Neural cell (in vitro differentiated cells): ENCODE data around the gene ENDOD1. TPM values are rescaled to one million over a fixed set of nuclear protein-coding genes. Genes with fewer than 3 reads are reported as not detected.

ENCODE experiments used
- H2AFZ ChIP-seq: fragments of 200-600, 300-800 bp; sonication (generic), shearing (Covaris generic); 2 replicates; pipeline ENCODE4 v1.6.0; 2014; ENCODE audit warnings: low read depth, mild to moderate bottlenecking, antibody characterized with exemption, low read length, moderate library complexity
- H3F3A ChIP-seq: fragments of 200-600 bp; shearing (Covaris generic); 2 replicates; pipeline ENCODE4 v1.6.1; 2016; ENCODE audit warnings: mild to moderate bottlenecking, moderate library complexity, mixed read lengths, antibody characterized with exemption, low read length; ENCODE audit not compliant: insufficient read depth, poor library complexity, severe bottlenecking
- H3K27ac ChIP-seq: fragments of 200-600, 300-800 bp; sonication (generic), shearing (Covaris generic); 2 replicates; pipeline ENCODE4 v1.5.1; 2014; ENCODE audit warnings: mild to moderate bottlenecking, low read length, moderate library complexity
- H3K27me3 ChIP-seq: fragments of 300-800, 200-600 bp; sonication (generic), shearing (Covaris generic); 2 replicates; pipeline ENCODE4 v1.6.0; 2014; ENCODE audit warnings: mild to moderate bottlenecking, low read depth, low read length, moderate library complexity; ENCODE audit not compliant: insufficient read depth
- H3K36me3 ChIP-seq: fragments of 300-800, 200-600 bp; sonication (generic), shearing (Covaris generic); 2 replicates; pipeline ENCODE4 v1.5.1; 2014; ENCODE audit warnings: mild to moderate bottlenecking, antibody characterized with exemption, low read length, moderate library complexity; ENCODE audit not compliant: insufficient read depth
- H3K4me2 ChIP-seq: fragments of 300-800, 200-600 bp; sonication (generic), shearing (Covaris generic); 2 replicates; pipeline ENCODE4 v1.6.0; 2014; ENCODE audit warnings: mild to moderate bottlenecking, low read length
- H3K4me3 ChIP-seq: fragments of 300-800, 200-600 bp; sonication (generic), shearing (Covaris generic); 2 replicates; pipeline ENCODE4 v1.5.1; 2014; ENCODE audit warnings: mild to moderate bottlenecking, low read length, moderate library complexity
- H3K79me2 ChIP-seq: fragments of 200-600 bp; shearing (Covaris generic); replicated peaks from 2 replicates; pipeline ENCODE4 v1.6.0; 2014; ENCODE audit warnings: mild to moderate bottlenecking, low read length, moderate library complexity; ENCODE audit not compliant: insufficient read depth
- H3K9ac ChIP-seq: fragments of 300-800, 200-600 bp; sonication (generic), shearing (Covaris generic); 2 replicates; pipeline ENCODE4 v1.6.1; 2016; ENCODE audit warnings: mild to moderate bottlenecking, low read length, mixed read lengths
- H3K9me2 ChIP-seq: fragments of 200-600 bp; shearing (Covaris generic); 2 replicates; pipeline ENCODE4 v1.6.1; 2016; ENCODE audit warnings: mild to moderate bottlenecking, low read length, mixed read lengths; ENCODE audit not compliant: insufficient read depth
- H3K9me3 ChIP-seq: fragments of 200-600, 300-800 bp; sonication (generic), shearing (Covaris generic); 2 replicates; pipeline ENCODE4 v1.6.1; 2016; ENCODE audit warnings: mild to moderate bottlenecking, mixed run types, low read length, moderate library complexity, mixed read lengths
- H4K20me1 ChIP-seq: fragments of 200-600 bp; shearing (Covaris generic); 2 replicates; pipeline ENCODE4 v1.6.1; 2016; ENCODE audit warnings: mild to moderate bottlenecking, mixed run types; ENCODE audit not compliant: insufficient read depth
- EP300 ChIP-seq: fragments of 450-650 bp; conservative IDR thresholded peaks from 2 replicates; pipeline ENCODE4 v1.6.1; 2014; ENCODE audit warnings: antibody characterized with exemption, mild to moderate bottlenecking, moderate library complexity; ENCODE audit not compliant: poor library complexity, severe bottlenecking
- EZH2 ChIP-seq: fragments of 200-600, 300-800 bp; shearing (Covaris generic), sonication (generic); IDR thresholded peaks from 2 replicates; pipeline ENCODE4 v1.6.1; 2014; ENCODE audit warnings: antibody characterized with exemption, low read length, borderline replicate concordance, mild to moderate bottlenecking; ENCODE audit not compliant: insufficient read depth, poor library complexity, severe bottlenecking
- MXI1 ChIP-seq: fragments of 450-650 bp; conservative IDR thresholded peaks from 2 replicates; pipeline ENCODE4 v1.6.1; 2014; ENCODE audit warnings: antibody characterized with exemption, mild to moderate bottlenecking; ENCODE audit not compliant: poor library complexity, severe bottlenecking
- POLR2AphosphoS5 ChIP-seq: IDR thresholded peaks from 2 replicates; pipeline ENCODE4 v1.6.1; 2012
- RAD21 ChIP-seq: fragments of 450-650 bp; conservative IDR thresholded peaks from 2 replicates; pipeline ENCODE4 v1.6.1; 2014; ENCODE audit warnings: antibody characterized with exemption, mild to moderate bottlenecking, moderate library complexity
- SMC3 ChIP-seq: fragments of 450-650 bp; conservative IDR thresholded peaks from 2 replicates; pipeline ENCODE4 v1.6.1; 2014; ENCODE audit warnings: antibody characterized with exemption, mild to moderate bottlenecking, moderate library complexity; ENCODE audit not compliant: poor library complexity
- TAF1 ChIP-seq: IDR thresholded peaks from 2 replicates; pipeline ENCODE4 v1.6.1; 2012; ENCODE audit warnings: low read depth
- polyA plus RNA-seq: library from polyadenylated mRNA; depleted of rRNA; stranded (reverse); fragments of >200 nt; gene quantifications from 2 replicates; pipeline ENCODE4 v1.2.3, GENCODE V29; 2014
- TF ChIP-seq, protein P1 (sequence below): fragments of 450-650 bp; IDR thresholded peaks from 2 replicates; pipeline ENCODE4 v1.5.1; 2014; ENCODE audit warnings: antibody characterized with exemption, mild to moderate bottlenecking, moderate library complexity; ENCODE audit not compliant: poor library complexity, severe bottlenecking
- TF ChIP-seq, protein P2 (sequence below): IDR thresholded peaks from 2 replicates; pipeline ENCODE4 v1.6.1; 2012; ENCODE audit warnings: borderline replicate concordance

Gene ENDOD1
- polyA plus RNA-seq, 1 donor from 2014 or later: 4.9 TPM

DNA sequence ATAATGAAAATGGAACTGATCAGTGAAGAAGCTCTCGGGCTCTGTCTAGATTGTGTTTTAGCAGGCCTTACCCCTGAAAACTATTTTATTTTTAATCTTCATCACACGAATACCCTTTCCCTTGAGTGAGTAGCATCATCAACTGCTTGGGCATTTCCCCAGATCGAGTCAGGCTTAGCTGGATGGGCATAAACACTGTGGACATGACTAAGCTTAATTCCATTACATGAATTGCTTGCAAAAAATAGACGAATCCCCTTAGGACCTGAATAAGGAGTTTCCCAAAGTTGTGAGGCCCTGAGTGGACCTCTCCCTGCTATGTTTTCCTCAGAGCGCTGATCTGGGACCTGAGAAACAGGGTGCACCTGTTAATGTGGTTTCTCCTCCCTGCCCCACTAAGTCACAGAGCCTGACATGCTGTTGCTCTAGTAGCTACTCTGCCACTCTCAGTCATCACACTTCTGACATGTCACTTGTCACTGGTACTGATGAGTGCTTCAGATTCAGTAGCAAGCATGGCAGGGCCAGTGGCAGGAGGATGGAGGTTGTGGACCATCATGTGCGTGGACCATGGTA lies 53.5 kb downstream of the ENDOD1 start:
- Histone ChIP-seq H3K9me3 (no peaks in the 10 kb centered on the region), H3K79me2 (no peaks in the 10 kb centered on the region), H3K27ac (no peak overlapping the region), H3K9me2 (no peaks in the 10 kb centered on the region), H3K4me3 (no peak overlapping the region), H4K20me1 (no peaks in the 10 kb centered on the region), H3K36me3 (no peaks in the 10 kb centered on the region), H3K4me2 (no peak overlapping the region), H3K9ac (no peak overlapping the region), H2AFZ (no peak overlapping the region), H3F3A (no peaks in the 10 kb centered on the region), H3K27me3 (no peaks in the 10 kb centered on the region)
- TF ChIP-seq, protein P1, sequence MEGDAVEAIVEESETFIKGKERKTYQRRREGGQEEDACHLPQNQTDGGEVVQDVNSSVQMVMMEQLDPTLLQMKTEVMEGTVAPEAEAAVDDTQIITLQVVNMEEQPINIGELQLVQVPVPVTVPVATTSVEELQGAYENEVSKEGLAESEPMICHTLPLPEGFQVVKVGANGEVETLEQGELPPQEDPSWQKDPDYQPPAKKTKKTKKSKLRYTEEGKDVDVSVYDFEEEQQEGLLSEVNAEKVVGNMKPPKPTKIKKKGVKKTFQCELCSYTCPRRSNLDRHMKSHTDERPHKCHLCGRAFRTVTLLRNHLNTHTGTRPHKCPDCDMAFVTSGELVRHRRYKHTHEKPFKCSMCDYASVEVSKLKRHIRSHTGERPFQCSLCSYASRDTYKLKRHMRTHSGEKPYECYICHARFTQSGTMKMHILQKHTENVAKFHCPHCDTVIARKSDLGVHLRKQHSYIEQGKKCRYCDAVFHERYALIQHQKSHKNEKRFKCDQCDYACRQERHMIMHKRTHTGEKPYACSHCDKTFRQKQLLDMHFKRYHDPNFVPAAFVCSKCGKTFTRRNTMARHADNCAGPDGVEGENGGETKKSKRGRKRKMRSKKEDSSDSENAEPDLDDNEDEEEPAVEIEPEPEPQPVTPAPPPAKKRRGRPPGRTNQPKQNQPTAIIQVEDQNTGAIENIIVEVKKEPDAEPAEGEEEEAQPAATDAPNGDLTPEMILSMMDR: no peak
- no peak for TF ChIP-seq MXI1
- TF ChIP-seq EP300: no peak
- TF ChIP-seq EZH2: no peak

DNA sequence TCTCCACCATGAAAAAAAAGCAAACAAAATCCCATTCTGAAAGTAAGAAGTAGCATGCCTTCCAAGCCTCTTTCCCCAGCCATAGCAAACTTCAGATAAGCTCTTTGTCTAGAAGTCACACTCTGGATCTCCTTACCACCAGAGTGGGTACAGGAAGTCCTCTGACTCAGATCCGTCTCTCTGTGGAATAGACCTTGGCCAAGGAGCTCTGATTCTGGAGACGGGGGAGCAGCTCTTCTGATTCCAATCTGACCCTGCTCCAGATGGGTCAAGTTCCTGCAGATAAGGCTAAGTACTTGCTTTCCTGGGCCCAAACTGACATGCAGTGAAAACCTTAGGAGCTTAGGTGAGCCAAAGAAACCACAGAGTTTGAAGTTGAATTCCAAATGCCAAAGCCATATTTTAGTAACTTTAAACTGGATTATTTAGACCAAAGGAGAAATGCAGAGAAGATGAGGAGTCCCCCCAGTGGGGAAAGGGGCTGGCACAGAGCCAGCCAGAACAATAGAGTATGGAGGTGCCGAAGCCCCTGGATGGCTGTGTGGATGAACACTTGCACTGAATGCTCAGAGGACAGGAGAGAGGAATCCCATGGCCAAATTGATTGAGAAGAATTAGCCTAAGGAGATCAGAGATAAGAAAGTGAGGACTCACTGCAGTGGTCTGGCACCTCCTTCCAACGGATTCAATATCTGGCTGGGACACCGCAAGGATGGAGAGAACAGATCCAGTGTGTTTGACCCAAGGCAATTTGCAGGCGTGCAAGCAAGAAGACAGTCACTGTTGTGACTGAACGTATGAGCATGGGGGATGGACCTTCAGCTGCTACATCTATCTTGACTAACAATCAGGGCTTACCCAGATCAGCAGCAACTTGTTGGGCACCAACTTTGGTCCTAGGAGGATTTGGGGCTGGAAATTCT lies 54.9 kb downstream of the ENDOD1 start:
- H4K20me1 ChIP-seq: no peaks in the 10 kb centered on the region
- no peaks in the 10 kb centered on the region for H3K27me3 ChIP-seq
- H3K4me3 ChIP-seq: no peak overlapping the region
- no peaks in the 10 kb centered on the region for H3K9me3 ChIP-seq
- no peak overlapping the region for H2AFZ ChIP-seq
- no peak overlapping the region for H3K4me2 ChIP-seq
- H3K27ac ChIP-seq: no peak overlapping the region
- no peak for TF ChIP-seq EZH2
- TF ChIP-seq SMC3: no peak
- TF ChIP-seq RAD21: no peak
- no peak for TF ChIP-seq MXI1
- TF ChIP-seq TAF1: no peak
- TF ChIP-seq, protein P1: no peak
- TF ChIP-seq EP300: no peak
- TF ChIP-seq POLR2AphosphoS5: no peak
- TF ChIP-seq, protein P2, sequence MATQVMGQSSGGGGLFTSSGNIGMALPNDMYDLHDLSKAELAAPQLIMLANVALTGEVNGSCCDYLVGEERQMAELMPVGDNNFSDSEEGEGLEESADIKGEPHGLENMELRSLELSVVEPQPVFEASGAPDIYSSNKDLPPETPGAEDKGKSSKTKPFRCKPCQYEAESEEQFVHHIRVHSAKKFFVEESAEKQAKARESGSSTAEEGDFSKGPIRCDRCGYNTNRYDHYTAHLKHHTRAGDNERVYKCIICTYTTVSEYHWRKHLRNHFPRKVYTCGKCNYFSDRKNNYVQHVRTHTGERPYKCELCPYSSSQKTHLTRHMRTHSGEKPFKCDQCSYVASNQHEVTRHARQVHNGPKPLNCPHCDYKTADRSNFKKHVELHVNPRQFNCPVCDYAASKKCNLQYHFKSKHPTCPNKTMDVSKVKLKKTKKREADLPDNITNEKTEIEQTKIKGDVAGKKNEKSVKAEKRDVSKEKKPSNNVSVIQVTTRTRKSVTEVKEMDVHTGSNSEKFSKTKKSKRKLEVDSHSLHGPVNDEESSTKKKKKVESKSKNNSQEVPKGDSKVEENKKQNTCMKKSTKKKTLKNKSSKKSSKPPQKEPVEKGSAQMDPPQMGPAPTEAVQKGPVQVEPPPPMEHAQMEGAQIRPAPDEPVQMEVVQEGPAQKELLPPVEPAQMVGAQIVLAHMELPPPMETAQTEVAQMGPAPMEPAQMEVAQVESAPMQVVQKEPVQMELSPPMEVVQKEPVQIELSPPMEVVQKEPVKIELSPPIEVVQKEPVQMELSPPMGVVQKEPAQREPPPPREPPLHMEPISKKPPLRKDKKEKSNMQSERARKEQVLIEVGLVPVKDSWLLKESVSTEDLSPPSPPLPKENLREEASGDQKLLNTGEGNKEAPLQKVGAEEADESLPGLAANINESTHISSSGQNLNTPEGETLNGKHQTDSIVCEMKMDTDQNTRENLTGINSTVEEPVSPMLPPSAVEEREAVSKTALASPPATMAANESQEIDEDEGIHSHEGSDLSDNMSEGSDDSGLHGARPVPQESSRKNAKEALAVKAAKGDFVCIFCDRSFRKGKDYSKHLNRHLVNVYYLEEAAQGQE: no peak
- H3F3A ChIP-seq: no peaks in the 10 kb centered on the region
- no peaks in the 10 kb centered on the region for H3K36me3 ChIP-seq
- H3K79me2 ChIP-seq: no peaks in the 10 kb centered on the region
- no peaks in the 10 kb centered on the region for H3K9me2 ChIP-seq
- no peak overlapping the region for H3K9ac ChIP-seq
